GM19193 (cell line): ENCODE results near the gene PPP4R3A.

Experiments used
- POLR2A ChIP-seq: IDR thresholded peaks from 4 replicates; pipeline ENCODE4 v1.6.1; 2011; ENCODE audit not compliant: insufficient read depth, insufficient read length; ENCODE audit errors: extremely low read depth

PPP4R3A gene

DNA sequence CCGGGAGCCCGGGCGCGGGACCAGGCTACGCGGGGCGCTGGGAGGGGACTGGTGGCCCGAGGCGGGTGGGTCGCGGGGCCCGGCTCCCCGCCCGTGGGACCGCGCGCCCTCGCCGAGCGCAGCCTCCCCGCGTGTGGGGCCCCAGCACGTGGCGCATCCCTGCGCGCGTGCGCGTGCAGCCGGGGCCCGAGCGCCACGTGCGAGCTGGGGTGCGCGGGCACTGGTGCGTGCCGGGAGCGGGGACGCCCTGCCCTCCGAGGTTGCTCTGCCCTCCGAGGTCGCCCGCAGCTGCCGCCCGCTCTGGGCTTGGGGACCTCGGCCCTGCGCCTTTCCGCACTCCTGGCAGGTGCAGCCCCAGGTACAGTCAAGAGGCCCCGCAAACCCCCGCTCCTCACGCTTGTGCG, 92.1 kb downstream of the PPP4R3A start:
- TF ChIP-seq POLR2A: peak; percentile 43

DNA sequence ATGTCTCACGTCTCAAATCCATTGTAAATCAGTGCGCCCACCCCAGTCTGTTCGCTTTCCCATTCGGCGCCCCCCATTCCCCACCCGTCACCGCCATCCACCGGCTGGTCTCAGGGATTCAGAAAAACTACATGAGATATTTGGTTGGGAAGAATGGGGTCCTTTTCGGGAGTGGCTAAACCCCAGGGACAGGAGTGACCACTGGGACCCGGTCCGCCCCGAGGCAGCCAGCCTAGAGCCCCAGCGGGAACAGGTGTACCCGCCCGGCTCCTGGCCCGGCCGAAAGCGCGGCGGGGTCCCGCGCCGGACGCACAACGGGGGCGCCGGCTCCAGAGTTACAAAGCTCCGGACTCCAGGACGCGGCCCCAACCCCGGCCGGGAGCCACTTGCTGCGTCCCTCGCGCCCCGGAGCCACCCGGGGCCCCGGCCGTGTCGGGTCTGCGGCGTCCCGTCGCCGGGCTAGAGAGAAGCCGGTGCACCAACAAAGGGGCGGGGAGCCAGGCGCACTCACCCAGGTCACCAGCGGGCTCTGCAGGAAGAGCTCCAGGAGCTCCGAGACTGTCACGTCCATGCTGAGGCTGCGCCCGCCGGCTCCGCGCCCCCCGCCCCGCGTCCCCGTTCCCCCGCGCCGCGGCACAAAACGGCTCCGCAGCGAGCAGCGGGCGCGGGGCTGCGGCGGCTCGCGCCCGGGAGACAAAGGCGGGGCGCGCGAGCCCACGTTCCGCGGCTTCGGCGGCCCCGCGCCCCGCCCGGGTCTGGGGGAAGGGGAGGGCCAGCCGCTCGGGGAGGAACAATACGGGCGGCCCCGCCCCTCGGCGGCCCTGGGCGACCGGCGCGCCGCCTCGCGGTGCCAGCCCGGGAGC, 92.8 kb downstream of the PPP4R3A start, which contains the start of gene CCDC88C:
CCDC88C (minus strand) TSS at position 701 of the 863 bp plus-strand sequence; CDS start at position 571, 130 bp downstream.
- peak; percentile 52 for TF ChIP-seq POLR2A

DNA sequence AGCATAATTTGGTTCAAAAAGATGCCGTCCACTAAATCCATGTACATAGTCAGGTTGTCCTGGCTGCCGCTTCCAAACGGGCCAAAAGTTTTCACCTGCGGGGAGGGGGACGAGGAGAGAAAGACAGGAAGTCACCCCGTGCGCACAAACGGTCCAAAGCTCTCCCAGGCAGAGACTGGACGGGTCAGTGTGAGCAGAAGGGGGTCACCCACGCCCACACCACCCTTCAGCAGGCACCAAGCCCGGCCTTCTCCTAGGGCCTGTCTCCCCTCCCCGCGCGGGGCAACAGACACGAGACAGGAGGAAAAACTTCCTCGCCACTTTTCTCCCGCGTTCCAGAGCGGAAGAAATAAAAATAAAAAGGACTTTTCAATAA, 93.4 kb downstream of the PPP4R3A start:
- no peak for TF ChIP-seq POLR2A

DNA sequence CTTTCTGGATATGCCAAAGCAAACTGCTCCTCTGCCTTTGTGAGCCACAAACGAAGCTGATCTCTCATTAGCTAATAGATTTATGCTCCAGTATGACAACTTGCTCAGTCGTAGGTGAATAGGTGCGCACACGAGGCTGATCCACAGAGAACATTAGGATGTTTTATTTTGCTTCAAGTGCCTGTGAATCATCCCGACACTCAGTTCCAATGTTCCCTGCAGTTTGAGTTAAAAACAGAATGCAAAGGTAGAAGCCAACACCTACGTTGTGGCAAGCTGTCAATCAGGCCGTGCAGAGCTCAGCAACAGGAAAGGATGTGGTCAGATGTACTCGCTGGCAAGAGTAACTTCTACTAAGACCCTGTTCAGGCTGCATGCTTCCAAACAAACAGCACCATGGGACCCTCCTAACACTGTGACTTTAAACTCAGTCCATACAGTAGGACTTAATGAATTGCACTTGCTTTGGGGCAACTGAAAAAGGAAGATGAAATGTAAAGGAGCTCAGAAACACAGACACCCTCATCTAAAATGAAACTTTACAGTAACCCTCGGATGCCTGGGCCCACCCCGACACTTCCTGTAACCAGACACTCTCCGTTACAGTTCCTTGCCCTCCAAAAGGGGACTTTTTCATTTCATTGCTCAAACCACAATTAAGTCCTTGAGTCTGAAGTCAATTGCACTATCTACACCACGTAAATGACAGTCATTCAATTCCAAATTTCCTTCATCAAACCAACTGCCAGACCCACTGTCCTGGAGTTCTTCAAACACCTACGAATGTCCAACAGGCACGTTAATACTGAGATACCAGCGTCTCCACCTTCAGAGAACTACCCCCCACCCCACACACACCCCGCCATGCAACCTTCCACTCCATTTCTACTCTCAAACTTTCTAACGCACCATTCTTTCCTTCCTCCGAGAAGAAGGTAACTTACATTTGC, 94.0 kb downstream of the PPP4R3A start:
- TF ChIP-seq POLR2A: no peak

DNA sequence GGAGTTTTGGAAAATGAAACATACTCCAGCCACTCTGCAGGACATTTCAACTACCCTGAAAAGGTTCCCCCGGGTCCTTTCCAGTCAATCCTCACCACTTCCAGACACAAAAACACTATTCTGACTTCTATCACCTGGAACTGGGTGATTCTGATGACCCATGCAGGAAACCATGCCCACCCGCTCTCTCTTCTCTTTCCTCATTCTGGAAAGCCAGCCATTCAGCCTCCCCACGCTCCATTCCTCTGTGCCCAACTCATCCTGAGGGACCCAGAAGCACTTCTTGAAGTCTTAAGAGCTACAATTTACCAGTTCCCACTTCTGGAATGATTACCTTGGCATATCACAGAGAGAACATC, 95.7 kb downstream of the PPP4R3A start:
- no peak for TF ChIP-seq POLR2A

DNA sequence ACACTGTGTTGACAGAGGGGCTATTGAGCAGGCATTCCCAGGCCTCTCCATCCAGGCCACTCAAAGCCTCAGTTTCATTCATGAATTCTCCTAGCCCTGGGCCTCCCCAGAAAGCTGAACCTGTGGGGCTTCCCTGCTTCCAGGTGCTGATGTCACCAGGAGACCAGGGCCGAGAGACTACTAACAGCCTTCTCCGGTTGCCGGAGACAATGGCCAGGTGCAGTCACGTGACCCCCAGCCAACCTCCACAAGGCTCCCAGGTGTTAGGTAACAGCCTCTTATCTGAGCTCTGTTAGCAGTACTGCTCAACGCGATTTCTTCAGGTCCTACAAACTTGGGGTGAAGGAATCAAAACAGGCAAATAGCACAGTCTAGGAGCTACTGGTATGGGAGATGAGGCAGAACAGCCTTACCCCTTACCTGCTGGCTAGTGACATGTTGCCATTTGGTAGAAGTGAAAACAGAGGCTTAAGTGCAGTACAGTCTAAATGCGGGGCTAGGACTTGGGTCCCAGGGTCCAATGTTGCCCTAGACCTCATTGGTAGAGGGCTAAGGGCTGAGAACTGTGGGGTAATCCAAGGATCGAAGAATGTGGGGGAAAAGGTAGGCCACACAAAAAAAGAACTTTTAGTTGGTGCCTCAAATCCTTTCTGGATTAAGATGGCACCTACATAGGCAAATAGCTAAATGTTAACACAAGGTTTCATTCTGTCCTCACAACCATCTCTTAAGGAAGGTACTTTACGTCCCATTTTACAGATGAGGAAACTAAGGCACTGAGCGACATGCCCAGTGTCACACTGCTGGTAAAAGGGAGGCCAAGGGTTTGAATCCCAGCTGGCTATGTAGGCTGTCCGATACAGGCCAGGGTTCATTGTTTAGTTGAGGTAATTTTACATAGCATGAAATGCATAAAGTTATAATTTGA, 96.3 kb downstream of the PPP4R3A start:
- TF ChIP-seq POLR2A: no peak

DNA sequence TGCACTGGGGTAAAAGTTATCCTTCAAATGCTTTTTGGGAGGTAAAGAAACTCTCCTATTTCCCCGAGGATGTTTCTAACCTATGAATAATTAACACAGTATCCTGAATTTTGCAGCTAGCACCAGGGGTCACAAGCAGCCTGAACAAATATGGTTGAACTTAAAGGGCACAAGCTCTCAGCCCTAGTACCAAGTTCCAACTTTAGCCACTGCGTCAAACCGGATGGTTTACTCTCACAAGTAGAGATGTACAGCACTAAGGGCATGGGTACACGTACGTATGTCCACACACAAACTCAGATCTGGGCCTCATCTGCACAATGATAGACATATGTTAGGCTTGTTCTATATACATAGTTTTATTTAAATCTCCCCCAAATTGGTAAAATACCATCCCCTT, 97.2 kb downstream of the PPP4R3A start:
- TF ChIP-seq POLR2A: no peak

DNA sequence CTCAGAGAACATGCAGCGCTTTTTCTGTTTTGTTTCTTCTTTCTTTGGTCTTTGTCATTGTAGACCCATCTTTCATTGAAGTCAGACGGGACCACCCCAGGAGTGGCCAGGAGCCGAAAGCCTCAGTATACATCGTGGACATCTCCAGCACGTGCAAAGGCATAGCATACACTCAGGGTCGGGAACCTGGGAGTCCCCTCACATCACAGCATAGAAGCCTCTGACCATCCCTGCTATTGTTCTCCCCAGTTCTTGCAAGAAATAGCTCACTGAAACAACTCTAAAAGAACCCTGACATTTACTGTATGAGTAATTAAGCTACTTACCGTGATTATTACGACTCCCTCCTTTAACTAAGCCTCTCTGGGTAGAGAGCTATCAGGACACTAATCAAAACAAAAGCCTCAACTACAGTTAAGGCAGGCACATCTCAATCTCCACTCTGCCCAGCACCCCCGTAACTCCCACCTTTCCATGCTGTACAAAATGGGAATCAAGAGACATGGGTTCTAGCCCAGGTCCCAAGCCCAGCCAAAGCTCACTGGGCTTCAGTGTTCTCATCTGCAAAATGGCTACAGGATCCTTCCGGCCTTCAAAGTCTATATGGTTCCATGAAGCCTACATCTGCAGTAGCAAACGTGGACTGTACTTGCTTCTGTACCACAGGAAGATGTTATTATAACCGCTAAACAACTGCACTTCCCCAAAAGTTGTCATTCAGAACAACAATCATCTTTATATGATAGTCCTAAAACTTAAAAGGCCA, 99.2 kb downstream of the PPP4R3A start:
- TF ChIP-seq POLR2A: peak; percentile 32

DNA sequence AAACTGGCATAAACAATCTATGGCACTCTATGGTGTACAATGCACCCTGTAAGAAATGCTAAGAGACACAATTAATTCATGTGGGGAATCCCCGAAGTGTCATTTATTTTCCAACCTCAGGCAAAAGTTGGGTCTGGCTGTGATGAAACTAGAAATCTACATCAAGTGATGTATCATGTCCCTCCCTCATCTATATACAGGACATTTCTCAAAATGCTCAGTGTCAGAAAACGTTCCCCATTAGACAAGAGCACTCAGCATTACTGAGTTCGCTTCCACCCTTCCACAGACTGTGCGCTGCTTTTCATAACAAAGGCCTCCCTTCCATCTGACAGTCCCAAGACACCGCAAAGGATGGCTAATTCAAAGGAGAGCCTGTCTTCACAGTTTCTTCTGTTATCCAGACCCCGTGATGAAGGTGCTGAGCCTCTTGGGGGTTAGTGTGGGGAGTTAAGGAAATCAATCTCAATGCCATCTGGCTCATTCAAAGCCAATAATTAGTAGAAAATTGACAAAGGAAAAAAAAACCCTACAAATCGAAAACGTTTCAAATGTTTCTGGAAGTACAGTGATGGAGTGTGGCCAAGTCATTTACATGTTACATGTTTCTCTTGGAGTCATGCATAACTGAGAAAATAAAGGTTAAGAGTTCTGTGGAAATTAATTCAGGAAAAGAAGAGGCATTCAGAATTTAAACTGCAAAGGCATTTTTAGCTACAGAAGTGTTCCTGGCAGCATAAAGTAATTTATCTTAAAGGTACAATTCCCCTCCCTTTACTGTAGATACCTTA, 100.0 kb downstream of the PPP4R3A start:
- TF ChIP-seq POLR2A: no peak
